Measurements from ENCODE around the gene MAGI1. TPM values are rescaled to one million over a fixed set of nuclear protein-coding genes. Genes with fewer than 3 reads are reported as not detected.

The MAGI1 gene
- total RNA-seq, 4 donors from 2014 or later: 17.2 to 40.8 (median 28.1) TPM

GRCh38 chr3:65857327-65857726 is 181.4 kb downstream of the MAGI1 start:
- 40 to 68% methylated on average over 1 to 3 of the region's 3 CpGs for WGBS, 2 donors (ENCODE audit: low coverage in 1 of 2)

GRCh38 chr3:65856907-65857306 is 181.8 kb downstream of the MAGI1 start:
- H3K4me1 ChIP-seq: peaks cover 0 to 6% (median 0%) of the 10 kb centered on the region in 3 donors
- no peaks in the 10 kb centered on the region for H3K27me3 ChIP-seq
- H3K36me3 ChIP-seq: no peaks in the 10 kb centered on the region
- H3K9me3 ChIP-seq: peaks cover 0 to 5% (median 0%) of the 10 kb centered on the region in 3 donors
- no peak overlapping the region for H3K27ac ChIP-seq
- TF ChIP-seq CTCF (IDR thresholded peaks at IDR 0.05) (no peak), POLR2AphosphoS5 (IDR thresholded peaks at IDR 0.05) (no peak), POLR2A (IDR thresholded peaks at IDR 0.05) (no peak), EP300 (IDR thresholded peaks at IDR 0.05) (no peak)
- WGBS, 2 donors (ENCODE audit: low coverage in 1 of 2): 55 to 86% methylated on average over 2 of the region's 2 CpGs
- no peak overlapping the region for H3K4me3 ChIP-seq
- ATAC-seq: no peak

More at GRCh38 chr3:65857327-65857726, 181.4 kb downstream of the MAGI1 start:
- ATAC-seq: no peak
- Histone ChIP-seq H3K9me3 (peaks cover 0 to 5% (median 0%) of the 10 kb centered on the region in 3 donors), H3K4me1 (peaks cover 0 to 6% (median 0%) of the 10 kb centered on the region in 3 donors), H3K27ac (no peak overlapping the region), H3K27me3 (no peaks in the 10 kb centered on the region), H3K36me3 (no peaks in the 10 kb centered on the region), H3K4me3 (no peak overlapping the region)
- TF ChIP-seq CTCF (IDR thresholded peaks at IDR 0.05) (no peak), EP300 (IDR thresholded peaks at IDR 0.05) (no peak), POLR2AphosphoS5 (IDR thresholded peaks at IDR 0.05) (no peak), POLR2A (IDR thresholded peaks at IDR 0.05) (no peak)

GRCh38 chr3:65855370-65856100 is 183.2 kb downstream of the MAGI1 start:
- no peak for ATAC-seq
- 80 to 88% methylated on average over 1 to 3 of the region's 4 CpGs for WGBS, 2 donors (ENCODE audit: low coverage in 1 of 2)
- TF ChIP-seq CTCF (IDR thresholded peaks at IDR 0.05) (no peak), POLR2A (IDR thresholded peaks at IDR 0.05) (no peak), POLR2AphosphoS5 (IDR thresholded peaks at IDR 0.05) (no peak), EP300 (IDR thresholded peaks at IDR 0.05) (no peak)

GRCh38 chr3:65854606-65855304 is 184.0 kb downstream of the MAGI1 start:
- WGBS, 2 donors (ENCODE audit: low coverage in 1 of 2): 34 to 47% methylated on average over 6 to 7 of the region's 8 CpGs
- H3K4me1 ChIP-seq: peaks cover 0 to 6% (median 0%) of the 10 kb centered on the region in 3 donors
- no peaks in the 10 kb centered on the region for H3K36me3 ChIP-seq
- H3K27me3 ChIP-seq: no peaks in the 10 kb centered on the region
- ATAC-seq: no peak
- H3K27ac ChIP-seq: no peak overlapping the region
- H3K4me3 ChIP-seq: no peak overlapping the region
- no peak for TF ChIP-seq POLR2AphosphoS5 (IDR thresholded peaks at IDR 0.05)
- no peak for TF ChIP-seq POLR2A (IDR thresholded peaks at IDR 0.05)
- H3K9me3 ChIP-seq: peaks cover 0 to 5% (median 0%) of the 10 kb centered on the region in 3 donors

More at GRCh38 chr3:65855370-65856100, 183.2 kb downstream of the MAGI1 start:
- H3K27me3 ChIP-seq: no peaks in the 10 kb centered on the region
- H3K36me3 ChIP-seq: no peaks in the 10 kb centered on the region
- no peak overlapping the region for H3K27ac ChIP-seq
- H3K9me3 ChIP-seq: peaks cover 0 to 5% (median 0%) of the 10 kb centered on the region in 3 donors
- no peak overlapping the region for H3K4me3 ChIP-seq
- H3K4me1 ChIP-seq: peaks cover 0 to 6% (median 0%) of the 10 kb centered on the region in 3 donors

GRCh38 chr3:65851827-65852226 is 186.9 kb downstream of the MAGI1 start:
- Histone ChIP-seq H3K9me3 (no peaks in the 10 kb centered on the region), H3K4me3 (no peak overlapping the region), H3K27ac (no peak overlapping the region), H3K27me3 (no peaks in the 10 kb centered on the region), H3K36me3 (no peaks in the 10 kb centered on the region), H3K4me1 (peaks cover 0 to 6% (median 0%) of the 10 kb centered on the region in 3 donors)
- WGBS, 2 donors (ENCODE audit: low coverage in 1 of 2): 71 to 78% methylated on average over 2 to 4 of the region's 4 CpGs
- TF ChIP-seq EP300 (IDR thresholded peaks at IDR 0.05) (no peak), POLR2AphosphoS5 (IDR thresholded peaks at IDR 0.05) (no peak), CTCF (IDR thresholded peaks at IDR 0.05) (no peak), POLR2A (IDR thresholded peaks at IDR 0.05) (no peak)
- ATAC-seq: no peak
